ENCODE data around the gene TENM4.

DNA sequence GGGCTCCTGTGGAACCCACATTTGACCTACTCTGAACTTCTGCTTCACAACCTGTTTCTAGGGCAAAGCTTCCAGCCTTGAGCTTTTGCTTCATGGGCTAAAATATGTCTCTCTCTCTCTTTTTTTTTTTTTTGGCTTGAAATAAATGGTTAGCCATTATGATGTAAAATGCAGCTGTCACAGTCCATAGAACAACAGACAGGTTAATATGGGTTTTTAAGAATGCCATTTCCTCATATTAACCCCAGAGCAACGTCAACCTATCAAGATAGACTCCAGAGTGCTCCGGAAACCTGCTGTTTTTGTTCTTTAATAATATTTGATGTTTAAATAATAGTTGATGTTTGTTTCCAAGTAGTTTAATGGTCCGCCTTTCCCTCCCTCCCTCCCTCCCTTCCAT is 285.6 kb downstream of the TENM4 start:
- TF ChIP-seq, protein P1, sequence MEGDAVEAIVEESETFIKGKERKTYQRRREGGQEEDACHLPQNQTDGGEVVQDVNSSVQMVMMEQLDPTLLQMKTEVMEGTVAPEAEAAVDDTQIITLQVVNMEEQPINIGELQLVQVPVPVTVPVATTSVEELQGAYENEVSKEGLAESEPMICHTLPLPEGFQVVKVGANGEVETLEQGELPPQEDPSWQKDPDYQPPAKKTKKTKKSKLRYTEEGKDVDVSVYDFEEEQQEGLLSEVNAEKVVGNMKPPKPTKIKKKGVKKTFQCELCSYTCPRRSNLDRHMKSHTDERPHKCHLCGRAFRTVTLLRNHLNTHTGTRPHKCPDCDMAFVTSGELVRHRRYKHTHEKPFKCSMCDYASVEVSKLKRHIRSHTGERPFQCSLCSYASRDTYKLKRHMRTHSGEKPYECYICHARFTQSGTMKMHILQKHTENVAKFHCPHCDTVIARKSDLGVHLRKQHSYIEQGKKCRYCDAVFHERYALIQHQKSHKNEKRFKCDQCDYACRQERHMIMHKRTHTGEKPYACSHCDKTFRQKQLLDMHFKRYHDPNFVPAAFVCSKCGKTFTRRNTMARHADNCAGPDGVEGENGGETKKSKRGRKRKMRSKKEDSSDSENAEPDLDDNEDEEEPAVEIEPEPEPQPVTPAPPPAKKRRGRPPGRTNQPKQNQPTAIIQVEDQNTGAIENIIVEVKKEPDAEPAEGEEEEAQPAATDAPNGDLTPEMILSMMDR (IDR thresholded peaks at IDR 0.05) = no peak
- no peak for TF ChIP-seq POLR2A (IDR thresholded peaks at IDR 0.05)
